HG03175 (cell line): ENCODE results near the gene SCAF1.
A peak's percentile ranks its signal among the peaks of the same experiment; 100 is the strongest.

Experiments used
- ATAC-seq: cut with Tn5 transposase; IDR thresholded peaks from one replicate; pipeline ENCODE4 v1.9.1; 2021; ENCODE audit warnings: mild to moderate bottlenecking, moderate library complexity; ENCODE audit not compliant: unreplicated experiment

Gene SCAF1

DNA sequence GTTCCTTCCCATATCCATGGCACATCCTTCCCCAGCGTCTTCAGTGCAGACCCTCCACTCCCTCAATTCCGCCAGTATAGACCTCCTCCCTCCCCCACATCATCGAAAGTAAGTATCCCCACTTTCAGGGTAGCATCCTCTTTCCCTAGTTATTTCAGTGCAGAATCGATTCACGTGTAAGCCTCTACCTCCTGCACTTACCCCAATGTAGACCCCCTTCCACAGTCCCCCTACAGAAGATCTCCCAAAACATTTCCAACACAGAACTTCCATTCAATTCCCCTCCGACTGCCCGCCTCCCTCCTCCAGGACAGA, 23.0 kb downstream of the SCAF1 start:
- no peak for ATAC-seq

DNA sequence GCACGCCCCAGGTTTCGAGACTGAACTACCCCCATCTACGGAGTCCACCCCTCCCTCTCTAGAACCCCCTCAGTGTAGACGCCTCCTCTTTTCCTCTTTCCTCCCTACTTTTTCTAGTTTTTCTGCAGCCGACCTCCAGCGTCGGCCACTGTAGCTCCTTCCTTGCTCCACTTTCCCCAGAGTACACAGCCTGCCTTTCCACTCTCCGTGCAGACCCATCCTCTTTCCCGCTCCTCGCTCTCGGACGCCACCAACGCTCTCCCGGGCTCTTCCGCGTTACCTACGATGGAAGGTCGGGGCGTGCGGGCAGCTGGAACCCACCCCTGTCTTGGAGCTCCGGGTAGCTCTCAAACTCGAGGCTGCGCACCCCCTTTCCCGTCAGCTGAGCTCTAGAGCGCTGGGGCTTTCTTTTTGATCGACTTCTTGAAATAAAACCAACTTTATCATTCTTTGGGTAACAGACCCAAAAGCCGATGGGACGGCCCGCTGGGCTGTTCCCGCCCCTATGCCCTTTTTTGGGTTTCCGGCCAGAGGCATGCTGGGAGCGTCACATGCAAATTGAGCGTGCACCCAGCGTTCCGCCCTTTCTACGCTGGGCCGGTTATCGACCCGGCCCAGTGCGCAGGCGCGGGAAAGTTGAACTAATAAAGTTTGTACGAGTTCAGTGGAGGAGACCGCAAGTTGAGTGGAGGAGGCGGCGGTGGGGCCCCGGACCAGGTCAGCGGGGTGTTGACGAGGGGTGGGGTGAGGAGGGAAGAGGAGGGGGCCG, 23.5 kb downstream of the SCAF1 start, which contains the start of the genes BCL2L12 and IRF3:
Gene BCL2L12, plus strand, starts transcription at position 583 of the 769 bp plus-strand sequence. CDS start 760 bp downstream, outside the sequence.
Gene IRF3, minus strand, starts transcription at position 507 of the 769 bp plus-strand sequence. CDS start 1,019 bp downstream, outside the sequence.
- ATAC-seq: peak; percentile 89

DNA sequence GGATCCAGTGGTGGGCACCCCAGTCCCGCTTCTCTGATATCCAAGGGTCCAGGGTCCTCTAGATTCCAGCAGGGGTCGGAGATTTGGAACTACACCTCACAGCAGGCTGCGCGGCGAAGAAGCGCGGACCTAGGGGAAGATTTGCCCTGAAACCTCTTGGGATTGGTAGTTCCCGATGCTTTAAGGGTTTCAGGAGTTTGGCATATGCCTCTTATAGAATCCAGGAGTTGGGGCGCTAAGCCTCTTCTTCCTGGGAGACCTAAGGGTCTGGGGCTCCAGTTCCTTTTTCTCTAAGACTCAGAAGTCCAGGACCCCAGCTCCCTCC, 24.1 kb downstream of the SCAF1 start:
- no peak for ATAC-seq

DNA sequence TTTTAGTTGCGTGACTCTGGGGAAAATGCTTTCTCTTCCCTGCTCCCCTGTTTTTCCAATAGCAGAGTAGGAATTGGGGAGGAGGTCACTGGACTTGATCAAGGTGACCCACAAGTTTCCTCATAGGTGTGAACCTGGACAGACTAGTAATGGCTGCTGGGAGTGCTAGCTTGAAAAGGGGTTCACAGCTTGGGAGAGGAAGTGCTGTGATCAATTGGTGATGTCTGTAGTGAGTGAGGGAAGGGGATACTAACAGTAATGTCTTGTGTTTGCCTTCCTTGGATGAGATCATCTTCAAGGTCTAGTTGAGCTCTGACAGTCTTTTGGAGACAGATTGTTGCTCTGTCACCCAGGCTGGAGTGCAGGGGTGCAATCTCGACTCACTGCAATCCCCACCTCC, 25.5 kb downstream of the SCAF1 start:
- no peak for ATAC-seq

DNA sequence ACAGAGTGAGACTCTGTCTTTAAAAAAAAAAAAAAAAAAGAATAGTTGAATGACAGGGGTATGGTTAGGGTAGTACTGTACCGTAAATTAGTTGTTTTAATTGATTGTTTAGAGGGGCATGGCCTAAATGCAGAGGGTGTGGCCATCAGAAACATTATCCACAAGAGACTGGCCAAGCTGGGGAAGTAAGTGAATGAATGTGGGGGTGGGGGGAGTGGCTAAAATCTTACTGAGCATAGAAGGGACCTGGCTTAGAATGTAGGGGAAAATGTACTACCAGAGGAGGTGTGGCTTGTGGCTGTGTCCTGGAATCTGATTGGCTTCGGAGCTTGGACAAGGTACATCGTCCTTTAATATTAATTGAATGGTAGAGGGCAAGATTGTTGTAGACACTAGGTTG, 27.5 kb downstream of the SCAF1 start:
- no peak for ATAC-seq

DNA sequence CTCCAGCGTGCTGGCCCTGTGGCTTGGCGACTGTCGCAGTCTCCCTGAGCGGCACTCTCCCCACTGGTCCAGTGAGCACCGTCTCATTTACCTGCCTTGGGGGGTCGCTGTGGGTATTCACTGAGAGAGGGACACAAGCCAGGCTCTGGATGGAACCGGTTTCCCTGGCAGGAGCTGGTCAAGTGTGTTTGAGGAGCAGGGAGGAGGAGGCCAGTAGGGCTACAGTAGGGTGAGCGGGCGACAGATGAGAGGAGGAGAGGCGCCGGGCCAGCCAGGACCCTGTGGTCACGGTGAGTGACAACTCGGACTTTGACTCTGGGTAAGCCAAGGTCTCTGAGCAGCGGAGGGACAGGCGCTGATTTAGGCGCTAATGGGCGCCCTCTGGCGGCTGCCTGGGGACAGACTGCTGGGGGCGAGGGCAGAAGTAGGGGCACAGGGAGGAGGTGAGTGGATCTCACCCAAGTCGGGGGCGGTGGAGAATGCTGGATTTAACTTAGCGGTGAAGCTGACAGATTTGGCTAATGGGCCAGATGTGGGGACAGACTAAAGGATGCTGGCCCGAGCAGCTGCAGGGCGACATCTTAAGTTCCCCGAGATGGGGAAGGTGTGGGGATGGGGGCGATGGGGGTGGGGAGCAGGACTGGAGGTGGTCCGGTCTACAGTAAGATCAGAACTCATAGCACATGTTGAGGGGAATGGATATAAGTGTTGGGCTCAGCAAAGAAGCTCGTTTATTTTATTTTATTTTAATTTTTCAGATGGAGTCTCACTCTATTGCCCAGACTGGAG, 30.3 kb downstream of the SCAF1 start:
- ATAC-seq: no peak

DNA sequence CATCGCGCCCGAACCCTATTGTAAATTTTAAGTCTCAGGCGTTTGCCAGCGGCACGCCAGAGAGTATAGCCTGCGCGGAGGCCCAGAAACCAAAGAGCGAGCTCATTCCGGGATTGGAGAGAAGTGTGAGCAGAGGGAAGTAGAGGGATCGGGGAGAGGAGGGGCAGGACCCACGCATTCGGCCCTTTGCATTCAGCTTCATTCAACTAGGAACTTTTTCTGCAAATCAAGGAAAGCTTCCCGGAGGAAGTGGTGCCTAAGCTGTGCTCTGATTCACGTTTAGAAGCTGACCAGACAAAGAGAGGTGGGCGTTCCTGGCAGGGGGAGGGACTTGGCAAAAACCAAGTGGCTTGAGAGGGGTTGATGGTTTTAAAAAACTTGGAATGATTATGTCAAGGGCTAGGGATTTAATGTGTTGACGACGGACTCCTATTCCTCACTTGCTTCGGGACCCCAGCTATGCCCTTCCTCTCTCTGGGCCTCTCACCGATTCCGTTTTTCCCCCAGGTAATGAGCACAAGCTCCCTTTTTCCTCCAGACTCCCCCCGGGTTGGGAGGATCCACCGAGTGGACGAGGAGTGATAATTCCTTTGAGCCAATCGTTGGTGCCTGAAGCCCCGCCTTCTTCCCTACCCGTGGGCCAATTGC, 34.3 kb downstream of the SCAF1 start:
- ATAC-seq: peak; percentile 22

DNA sequence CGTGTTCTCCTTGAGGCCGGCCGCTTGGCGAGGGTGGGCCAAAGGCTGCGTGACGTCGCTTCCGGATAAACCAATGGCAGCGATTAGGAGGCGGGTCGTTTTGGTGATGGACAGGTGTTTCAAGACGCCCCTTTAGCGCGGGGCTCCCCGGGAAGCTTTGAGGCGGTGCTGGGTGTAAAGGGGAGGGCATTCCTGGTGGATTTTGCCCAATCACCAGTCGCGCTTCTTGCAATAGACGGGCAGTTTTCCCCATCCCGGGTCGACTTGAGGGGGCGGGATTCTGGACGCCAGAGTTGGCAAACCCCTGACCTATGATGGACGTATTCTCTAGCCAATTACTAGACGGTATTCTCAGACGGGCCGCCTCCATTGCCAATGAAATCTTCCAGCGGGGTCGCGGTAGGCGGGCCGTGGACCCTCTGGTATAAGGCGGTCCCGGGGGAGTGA, 34.8 kb downstream of the SCAF1 start:
- peak; percentile 62 for ATAC-seq

DNA sequence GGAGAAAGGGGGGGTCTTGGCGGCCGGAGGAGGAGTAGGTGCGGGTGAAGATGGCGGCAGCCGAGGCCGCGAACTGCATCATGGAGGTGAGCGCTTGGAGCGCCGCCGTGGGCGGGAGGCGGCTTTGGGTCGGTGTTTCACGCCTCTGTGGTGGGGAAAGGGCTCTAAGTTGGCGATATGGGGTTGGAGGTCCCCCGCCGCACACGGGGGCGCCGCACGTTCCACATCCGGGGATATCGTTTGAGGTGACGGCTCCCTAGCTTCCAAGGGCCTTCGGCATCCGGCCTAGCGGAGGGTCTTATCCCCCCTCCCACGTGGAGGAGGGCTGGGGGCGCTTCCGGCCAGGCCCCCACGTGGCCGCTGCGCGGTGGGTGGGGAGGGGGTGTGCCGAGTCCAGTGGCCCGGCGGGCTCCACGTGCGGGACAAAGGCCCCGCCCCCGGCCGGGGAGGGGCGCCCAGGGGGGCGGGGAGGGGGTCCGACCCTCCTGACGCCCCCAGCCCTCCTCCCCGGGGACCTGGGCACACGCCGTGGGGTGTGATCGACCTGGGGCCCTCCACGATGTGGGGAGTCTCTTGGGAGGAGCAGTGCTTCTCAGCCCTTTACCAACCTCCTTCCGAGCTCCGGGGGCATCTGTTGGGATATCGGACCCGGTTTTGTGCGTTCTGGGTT, 35.4 kb downstream of the SCAF1 start, which contains the start of gene PRMT1:
Gene PRMT1, plus strand, starts transcription at position 41 of the 670 bp plus-strand sequence. Its CDS starts 10 bp downstream, at position 51.
- no peak for ATAC-seq

DNA sequence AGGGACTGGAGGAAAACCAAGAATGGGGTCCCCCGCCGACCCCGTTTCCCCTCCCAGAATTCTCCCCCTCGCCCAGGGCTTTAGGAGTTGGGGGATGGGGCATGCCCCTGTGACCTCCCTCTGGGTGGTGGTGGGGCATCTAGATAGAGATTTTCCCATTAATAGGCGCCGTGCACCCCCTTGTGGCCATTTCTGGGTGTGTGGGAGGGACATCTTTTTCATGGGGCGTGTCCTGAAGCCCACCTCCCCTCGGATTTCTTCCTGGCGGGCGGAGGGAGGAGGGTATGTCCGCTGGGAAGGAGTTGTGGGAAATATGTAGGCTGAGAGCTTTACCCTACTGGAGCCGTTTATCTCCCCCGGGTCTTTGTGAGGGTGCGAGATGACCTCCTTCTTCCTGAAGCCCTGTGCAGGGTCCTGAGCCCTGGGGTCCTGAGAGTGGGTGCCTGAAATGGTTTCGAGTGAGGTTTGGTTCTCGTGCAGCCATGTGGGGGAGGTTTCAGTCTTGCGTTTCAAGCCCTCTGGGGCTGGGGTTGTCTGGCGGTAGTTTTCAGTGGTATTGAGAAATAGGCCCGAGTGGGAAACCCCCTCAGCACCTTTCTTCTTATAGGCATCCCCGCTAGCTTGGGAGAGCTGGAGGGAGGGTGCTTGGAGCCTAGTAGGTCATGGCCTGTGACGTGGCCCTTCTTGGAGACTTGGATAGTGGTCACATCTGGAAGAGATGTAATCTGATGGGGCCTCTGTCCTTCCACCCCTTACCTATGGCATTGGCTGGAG, 36.1 kb downstream of the SCAF1 start:
- ATAC-seq: no peak

DNA sequence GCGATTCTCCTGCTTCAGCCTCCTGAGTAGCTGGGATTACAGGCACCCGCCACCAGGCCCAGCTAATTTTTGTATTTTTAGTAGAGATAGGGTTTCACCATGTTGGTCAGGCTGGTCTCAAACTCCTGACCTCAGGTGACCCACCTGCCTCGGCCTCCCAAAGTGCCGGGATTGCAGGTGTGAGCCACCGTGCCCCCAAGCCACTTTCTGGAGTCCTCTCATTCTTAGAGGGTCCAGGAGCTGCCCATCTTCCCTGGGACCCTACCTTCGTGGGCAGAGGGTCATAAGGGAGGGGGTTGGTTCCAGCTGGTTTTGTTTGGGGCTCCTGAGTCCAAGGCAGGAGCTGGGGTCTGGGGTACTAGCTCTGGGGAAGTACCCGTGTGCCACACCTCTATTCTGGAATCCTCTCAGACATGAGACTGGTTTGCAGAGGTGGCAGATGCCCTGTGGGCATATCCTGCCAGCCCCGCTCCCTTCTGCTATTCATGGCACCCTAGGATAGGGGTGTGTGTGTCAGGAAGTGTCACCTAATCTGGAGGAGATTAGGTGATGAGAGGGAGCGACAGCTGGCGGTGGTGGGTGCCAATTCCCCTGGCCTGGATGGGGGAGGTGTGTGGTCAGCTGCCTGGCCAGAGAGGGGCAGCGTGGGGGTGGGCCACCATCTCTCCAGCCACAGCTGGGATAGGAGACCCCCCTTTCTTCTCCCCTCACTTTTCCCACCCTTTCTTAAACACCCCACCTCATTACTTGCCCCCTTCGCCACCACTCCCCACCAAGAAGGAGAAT, 37.2 kb downstream of the SCAF1 start:
- ATAC-seq: no peak

DNA sequence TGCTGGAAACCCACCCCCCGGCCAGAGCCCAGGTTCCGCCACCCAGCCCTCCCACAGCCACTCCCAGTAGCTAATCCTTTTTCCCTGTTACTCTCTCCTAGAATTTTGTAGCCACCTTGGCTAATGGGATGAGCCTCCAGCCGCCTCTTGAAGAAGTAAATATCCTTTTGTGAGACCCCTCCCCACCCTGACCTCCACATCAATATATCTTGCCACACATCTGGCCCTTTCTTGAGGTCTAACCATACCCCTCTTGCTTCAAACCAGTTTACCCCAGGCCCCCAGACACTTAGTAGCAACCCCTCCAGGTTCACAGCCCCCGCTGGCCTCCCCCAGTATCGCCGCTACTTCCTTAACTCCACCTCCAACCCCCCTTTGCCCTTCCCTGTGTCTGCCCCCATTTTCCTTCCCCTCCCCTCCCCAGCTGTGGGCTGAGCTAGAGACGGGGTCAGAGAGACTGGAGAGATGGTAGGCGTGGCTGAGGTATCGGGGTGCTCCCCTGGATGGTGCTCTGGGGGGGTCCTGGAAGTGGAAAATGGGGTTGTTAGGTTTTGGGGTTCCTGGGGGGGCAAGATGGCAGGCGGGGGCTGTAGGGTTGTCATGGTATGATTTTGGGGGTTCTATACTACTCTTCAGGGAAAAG, 37.9 kb downstream of the SCAF1 start:
- no peak for ATAC-seq

DNA sequence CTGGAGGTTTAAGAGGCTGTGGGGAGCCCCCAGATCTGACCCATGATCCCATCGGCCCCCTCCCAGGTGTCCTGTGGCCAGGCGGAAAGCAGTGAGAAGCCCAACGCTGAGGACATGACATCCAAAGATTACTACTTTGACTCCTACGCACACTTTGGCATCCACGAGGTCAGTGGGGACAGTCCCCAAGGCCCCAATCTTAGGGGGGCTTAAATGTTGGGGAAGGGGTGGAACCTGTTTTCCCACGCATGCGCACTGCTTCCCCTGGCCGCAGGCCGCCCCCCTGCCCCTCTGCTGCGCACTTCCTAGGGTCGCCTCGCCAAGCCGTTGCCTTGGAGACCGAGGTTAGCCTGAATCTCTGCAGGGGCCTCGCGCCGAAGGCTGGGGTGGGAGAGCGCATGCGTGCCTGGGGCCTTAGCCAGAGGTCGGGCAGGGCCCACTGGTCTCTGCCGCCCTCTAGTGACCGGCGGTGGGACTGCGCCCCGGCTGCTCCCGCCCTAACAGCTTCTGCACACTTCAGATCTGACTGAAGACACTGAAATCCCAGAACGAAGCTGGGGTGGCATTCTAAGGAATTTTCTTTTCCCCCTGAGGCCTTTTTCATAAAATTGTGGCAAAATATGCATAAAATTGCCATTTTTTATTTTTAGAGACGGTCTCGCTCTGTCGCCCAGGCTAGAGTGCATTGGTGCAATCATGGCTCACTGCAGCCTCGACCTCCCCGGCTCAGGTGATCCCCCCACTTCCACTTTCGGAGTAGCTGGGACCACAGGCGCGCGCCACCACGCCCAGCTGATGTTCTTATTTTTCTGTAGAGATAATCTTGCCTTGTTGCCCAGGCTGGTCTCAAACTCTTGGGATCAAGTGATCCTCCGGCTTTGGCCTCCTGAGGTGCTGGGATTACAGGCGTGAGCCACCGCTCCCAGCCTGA, 38.7 kb downstream of the SCAF1 start:
- no peak for ATAC-seq

DNA sequence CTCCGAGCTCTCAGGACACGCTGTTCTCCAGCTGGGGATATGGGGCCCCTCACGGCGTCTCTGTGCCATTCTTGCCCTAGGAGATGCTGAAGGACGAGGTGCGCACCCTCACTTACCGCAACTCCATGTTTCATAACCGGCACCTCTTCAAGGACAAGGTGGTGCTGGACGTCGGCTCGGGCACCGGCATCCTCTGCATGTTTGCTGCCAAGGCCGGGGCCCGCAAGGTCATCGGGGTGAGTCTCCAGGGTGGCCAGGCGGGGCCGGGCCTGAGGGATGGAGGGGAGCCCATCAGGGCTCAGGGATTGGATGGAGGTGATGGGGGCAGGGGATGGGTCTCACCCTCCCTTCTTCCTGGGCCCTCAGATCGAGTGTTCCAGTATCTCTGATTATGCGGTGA, 39.8 kb downstream of the SCAF1 start:
- no peak for ATAC-seq

DNA sequence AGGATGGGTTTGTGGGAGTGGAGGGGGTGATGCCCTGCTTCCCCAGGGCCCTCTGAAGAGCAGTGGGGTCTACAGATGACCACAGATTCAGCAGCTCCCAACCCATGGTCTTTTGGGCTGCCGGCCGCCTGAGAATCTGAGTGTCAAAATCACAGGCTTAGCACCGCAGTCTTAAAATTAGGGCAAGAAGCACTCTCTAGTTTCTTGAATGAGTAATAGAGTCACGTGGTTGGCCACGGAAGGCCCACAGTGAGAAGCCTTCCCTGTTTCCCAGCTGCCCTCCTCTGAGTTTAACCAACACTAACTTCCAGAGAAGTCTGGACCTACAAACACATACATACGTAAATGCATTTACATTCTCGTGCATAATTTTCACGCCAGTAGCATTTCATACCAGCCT, 40.3 kb downstream of the SCAF1 start:
- ATAC-seq: no peak

DNA sequence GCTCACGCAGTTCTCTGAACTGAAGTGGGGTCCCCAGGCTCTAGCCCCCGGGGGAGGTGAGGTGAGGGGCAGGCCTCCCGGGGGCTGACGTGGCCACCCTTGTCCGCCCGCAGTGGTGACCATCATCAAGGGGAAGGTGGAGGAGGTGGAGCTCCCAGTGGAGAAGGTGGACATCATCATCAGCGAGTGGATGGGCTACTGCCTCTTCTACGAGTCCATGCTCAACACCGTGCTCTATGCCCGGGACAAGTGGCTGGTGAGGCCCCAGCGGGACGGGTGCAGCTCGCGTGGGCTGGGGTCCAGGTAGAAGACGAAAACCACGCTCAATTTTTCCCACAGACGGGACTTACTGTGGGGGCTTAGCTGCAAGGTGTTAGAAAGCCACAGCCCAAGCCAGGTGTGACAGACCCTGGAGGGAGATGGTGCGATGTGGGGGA, 41.8 kb downstream of the SCAF1 start:
- no peak for ATAC-seq

DNA sequence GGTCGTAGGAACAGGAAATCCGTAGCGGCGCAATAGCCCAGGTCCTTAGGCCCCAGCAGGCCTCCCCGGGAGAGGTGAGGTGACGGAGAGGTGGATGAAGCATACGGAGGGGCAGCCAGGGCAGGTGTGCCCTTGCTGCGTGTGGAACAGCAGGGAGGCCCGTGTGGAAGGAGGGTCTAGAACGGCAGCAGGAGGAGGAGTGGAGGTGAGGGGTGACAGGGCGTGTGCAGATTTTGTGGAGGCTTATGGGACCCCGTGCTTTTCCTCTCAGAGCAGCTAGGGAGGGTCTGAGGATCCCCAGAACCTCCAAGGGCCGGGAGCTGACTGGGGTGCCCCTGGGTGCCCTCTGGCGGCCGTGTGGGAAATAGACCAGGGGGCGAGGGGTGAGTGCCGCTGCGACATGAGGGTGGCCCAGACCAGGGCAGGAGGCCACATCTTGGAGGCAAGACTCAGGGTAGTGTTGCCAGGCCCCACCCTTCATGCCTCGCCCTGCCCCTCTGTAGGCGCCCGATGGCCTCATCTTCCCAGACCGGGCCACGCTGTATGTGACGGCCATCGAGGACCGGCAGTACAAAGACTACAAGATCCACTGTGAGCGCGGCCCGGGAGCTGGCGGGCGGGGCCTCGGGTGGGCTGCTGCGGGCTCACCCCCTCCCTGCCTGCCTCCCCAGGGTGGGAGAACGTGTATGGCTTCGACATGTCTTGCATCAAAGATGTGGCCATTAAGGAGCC, 42.4 kb downstream of the SCAF1 start:
- no peak for ATAC-seq
